HG02943 (cell line): ENCODE data around the gene IL3.

Source experiments
- ATAC-seq: cut with Tn5 transposase; IDR thresholded peaks from one replicate; pipeline ENCODE4 v1.9.1; 2021; ENCODE audit warnings: mild to moderate bottlenecking, low read depth, moderate library complexity; ENCODE audit not compliant: unreplicated experiment

Gene IL3

GRCh38 chr5:132056610-132057497 is 3.6 kb upstream of the IL3 start:
- ATAC-seq = no peak

GRCh38 chr5:132057498-132058255 is 2.8 kb upstream of the IL3 start:
- ATAC-seq = no peak

- ATAC-seq = no peak
Observed at GRCh38 chr5:132058646-132059042, 1.8 kb upstream of the IL3 start.

GRCh38 chr5:132059043-132059695 is 1.3 kb upstream of the IL3 start:
- ATAC-seq = no peak

- no peak for ATAC-seq
Observed at GRCh38 chr5:132059696-132060500, 557 bp upstream of the IL3 start.

- peak; percentile 48 for ATAC-seq
Observed at GRCh38 chr5:132063090-132063911, 2.8 kb downstream of the IL3 start.

DNA sequence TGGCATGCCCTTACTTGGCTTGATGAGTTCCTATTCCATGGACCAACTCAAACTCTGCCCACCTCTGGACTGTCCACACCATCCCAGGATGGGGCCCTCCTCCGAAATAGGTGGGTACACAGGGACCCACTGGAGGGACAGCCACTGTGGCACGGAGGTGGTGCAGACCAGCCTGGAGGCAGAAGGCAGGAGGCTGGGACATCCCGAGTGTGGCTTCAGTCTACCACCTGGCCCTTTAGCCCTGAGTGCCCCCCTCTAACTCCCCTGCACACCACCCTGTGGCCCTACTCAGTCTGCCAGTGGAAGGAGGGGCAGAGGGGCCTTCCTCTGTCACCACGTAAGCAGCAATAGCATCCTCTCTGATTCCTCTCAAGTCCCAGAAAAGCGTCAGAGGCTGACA is 3.7 kb downstream of the IL3 start:
- ATAC-seq = no peak

DNA sequence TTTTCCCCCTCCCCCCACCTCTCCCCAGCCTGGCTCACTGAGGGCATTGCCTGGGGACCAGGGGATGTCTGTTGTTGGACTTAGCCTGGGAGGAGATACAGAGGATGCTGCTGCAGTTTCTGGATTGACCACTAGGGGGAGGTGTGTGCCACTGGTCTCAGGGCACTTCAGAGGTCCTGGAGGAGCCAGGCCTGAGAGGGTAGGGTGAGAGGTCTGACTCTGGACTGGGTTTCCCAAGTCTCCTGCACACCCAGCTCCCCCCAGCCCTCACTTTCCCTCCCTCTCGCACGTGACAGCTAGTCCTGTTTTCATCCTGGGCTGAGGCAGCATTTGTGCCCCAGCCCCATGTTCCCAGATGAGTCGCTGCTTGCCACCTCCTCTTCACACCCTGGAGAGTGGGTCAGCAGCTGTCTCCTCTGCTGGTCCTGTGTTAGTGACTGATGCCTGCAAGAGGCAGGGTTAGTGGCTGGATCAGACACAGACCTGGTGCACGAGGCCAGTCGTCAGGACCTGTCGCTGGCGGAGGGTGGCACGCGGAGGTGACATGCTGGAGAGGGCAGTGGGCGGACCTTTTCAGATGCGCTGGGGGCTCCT is 4.4 kb downstream of the IL3 start:
- peak; percentile 57 for ATAC-seq

- ATAC-seq = no peak
Observed at GRCh38 chr5:132065351-132065937, 5.0 kb downstream of the IL3 start.

- ATAC-seq = no peak
Observed at GRCh38 chr5:132065951-132066701, 5.7 kb downstream of the IL3 start.

DNA sequence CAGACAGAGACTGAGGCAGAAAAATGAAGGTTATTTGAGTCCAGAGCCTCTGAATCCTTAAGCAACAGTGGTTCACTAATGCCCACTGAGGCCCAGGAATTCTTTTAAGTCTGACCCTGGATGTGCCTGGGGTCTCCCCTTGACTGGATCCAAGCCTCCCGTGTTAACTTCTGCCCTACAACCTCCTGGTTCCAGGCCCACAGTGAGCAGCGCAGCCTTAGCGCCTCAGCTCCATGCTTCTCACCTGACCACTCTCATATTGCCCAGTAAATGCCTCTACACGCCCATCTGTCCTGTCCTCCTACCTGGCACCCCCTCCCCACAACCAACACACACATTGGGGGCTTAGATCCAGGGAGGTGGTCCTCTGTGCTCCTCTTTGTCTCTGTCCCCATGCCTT is 6.4 kb downstream of the IL3 start:
- ATAC-seq = no peak

GRCh38 chr5:132067451-132067850 is 7.0 kb downstream of the IL3 start:
- ATAC-seq = no peak

GRCh38 chr5:132067941-132068808 is 7.7 kb downstream of the IL3 start:
- no peak for ATAC-seq

DNA sequence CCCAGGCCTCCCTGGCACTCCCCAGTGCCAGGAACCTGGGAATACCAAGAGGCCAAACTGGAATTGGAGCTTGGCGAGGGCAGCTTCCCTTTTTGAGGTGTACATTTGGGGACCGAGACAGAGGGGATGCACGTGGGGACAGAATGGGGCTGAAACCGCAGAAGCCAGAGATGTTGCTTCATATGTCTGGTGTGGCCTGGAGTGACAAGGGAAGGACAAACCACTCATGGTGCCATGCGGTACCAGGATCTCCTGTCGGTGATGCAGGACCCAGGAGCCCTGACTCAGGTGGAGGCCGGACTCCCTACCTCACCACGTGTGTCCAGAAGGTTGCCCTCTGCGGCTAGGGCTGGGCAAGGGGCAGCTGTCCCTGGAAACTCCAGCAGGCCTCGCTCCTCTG is 9.1 kb downstream of the IL3 start:
- no peak for ATAC-seq

DNA sequence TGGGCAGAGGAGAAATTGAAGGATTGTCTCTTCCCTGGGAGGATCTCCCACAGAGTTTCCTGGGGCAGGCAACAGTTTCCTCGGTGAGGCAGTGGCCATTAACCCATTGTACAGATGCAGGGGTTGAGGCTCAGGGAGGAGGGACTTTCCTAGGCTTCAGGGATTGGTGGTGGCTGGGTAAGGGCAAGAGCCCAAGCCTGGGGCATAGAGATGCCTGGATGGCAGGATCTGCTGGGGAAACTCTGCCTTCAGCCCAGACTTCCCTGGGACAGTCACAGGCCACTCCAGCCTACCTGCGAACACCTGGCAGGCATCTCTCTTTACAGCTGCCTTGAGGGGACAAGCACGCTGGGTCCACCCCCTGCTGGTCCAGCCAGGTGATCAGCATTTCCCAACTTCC is 9.5 kb downstream of the IL3 start:
- ATAC-seq = no peak

GRCh38 chr5:132070460-132071337 is 10.2 kb downstream of the IL3 start:
- ATAC-seq = no peak
